Ectodermal cell (in vitro differentiated cells): Measurements from ENCODE around the gene MMD2. TPM values are rescaled to one million over a fixed set of nuclear protein-coding genes. Genes with fewer than 3 reads are reported as not detected.

Source experiments
- H3K27ac ChIP-seq: 2 replicates; pipeline ENCODE4 v1.7.0; 2013; ENCODE audit warnings: mild to moderate bottlenecking, low read depth, low read length; ENCODE audit not compliant: insufficient read depth, poor library complexity, severe bottlenecking
- H3K27me3 ChIP-seq: 2 replicates; pipeline ENCODE4 v1.7.0; 2013; ENCODE audit warnings: mild to moderate bottlenecking, low read length; ENCODE audit not compliant: insufficient read depth, control insufficient read depth, poor library complexity, severe bottlenecking
- H3K36me3 ChIP-seq: one replicate; pipeline ENCODE4 v1.7.0; 2013; ENCODE audit warnings: low read length; ENCODE audit not compliant: control insufficient read depth, insufficient read depth
- H3K4me1 ChIP-seq: one replicate; pipeline ENCODE4 v1.7.0; 2013; ENCODE audit warnings: low read length; ENCODE audit not compliant: control insufficient read depth, insufficient read depth
- H3K4me3 ChIP-seq: 2 replicates; pipeline ENCODE4 v1.7.0; 2013; ENCODE audit warnings: low read depth, low read length, control low read depth; ENCODE audit not compliant: insufficient read depth
- H3K9me3 ChIP-seq: 2 replicates; pipeline ENCODE4 v1.7.0; 2013; ENCODE audit warnings: mild to moderate bottlenecking, low read length, moderate library complexity; ENCODE audit not compliant: control insufficient read depth
- WGBS, 2 experiments: methylation state at CpG; one replicate each; pipeline ENCODE4 v1.1.7; 2013; ENCODE audit warnings: missing lambda C conversion rate in 2 of 2; 5-methylcytosine and 5-hydroxymethylcytosine counted together
- polyA plus RNA-seq, 4 experiments: library from polyadenylated mRNA; stranded (reverse); fragments of 50-300 nt; gene quantifications; one replicate each; pipeline ENCODE4 v1.2.3, GENCODE V29; 2013

MMD2 gene
- polyA plus RNA-seq (2013, experiment 1 of 4): 0.19 TPM
- 0.36 TPM for polyA plus RNA-seq (2013, experiment 2 of 4)
- polyA plus RNA-seq (2013, experiment 3 of 4): 0.21 TPM
- polyA plus RNA-seq (2013, experiment 4 of 4): 0.12 TPM

- Histone ChIP-seq H3K36me3 (no peaks in the 10 kb centered on the region), H3K27me3 (peaks cover 35% of the 10 kb centered on the region), H3K4me1 (no peaks in the 10 kb centered on the region), H3K27ac (no peak within 1 kb of the TSS), H3K4me3 (peak within 1 kb of the TSS; percentile 36), H3K9me3 (no peaks in the 10 kb centered on the region)
- WGBS, 2 experiments: 2% methylated on average over 82 to 83 of the region's 87 CpGs
Measured at GRCh38 chr7:4958477-4959301, at the start of gene MMD2. MMD2 (minus strand) TSS chr7:4959187; CDS start chr7:4959017, 170 bp downstream.

- H3K4me1 ChIP-seq: no peaks in the 10 kb centered on the region
- WGBS, 2 experiments: 74 to 76% methylated on average over 1 of the region's 1 CpG
- no peak overlapping the region for H3K4me3 ChIP-seq
- H3K27ac ChIP-seq: no peak overlapping the region
- H3K27me3 ChIP-seq: no peaks in the 10 kb centered on the region
- H3K9me3 ChIP-seq: no peaks in the 10 kb centered on the region
- H3K36me3 ChIP-seq: no peaks in the 10 kb centered on the region
Measured at GRCh38 chr7:5005066-5005465, 46.1 kb upstream of the MMD2 start.

GRCh38 chr7:5001911-5002310 is 42.9 kb upstream of the MMD2 start:
- no peaks in the 10 kb centered on the region for H3K36me3 ChIP-seq
- H3K27ac ChIP-seq: no peak overlapping the region
- H3K27me3 ChIP-seq: no peaks in the 10 kb centered on the region
- H3K9me3 ChIP-seq: no peaks in the 10 kb centered on the region
- H3K4me1 ChIP-seq: no peaks in the 10 kb centered on the region
- WGBS, 2 experiments: 90 to 98% methylated on average over 5 of the region's 5 CpGs
- no peak overlapping the region for H3K4me3 ChIP-seq

GRCh38 chr7:5001003-5001402 is 42.0 kb upstream of the MMD2 start:
- 83 to 99% methylated on average over 1 to 4 of the region's 4 CpGs for WGBS, 2 experiments
- Histone ChIP-seq H3K4me1 (no peaks in the 10 kb centered on the region), H3K27ac (no peak overlapping the region), H3K4me3 (no peak overlapping the region), H3K27me3 (no peaks in the 10 kb centered on the region), H3K36me3 (peaks cover 6% of the 10 kb centered on the region), H3K9me3 (no peaks in the 10 kb centered on the region)

GRCh38 chr7:4999369-4999950 is 40.5 kb upstream of the MMD2 start:
- H3K4me3 ChIP-seq: no peak overlapping the region
- H3K4me1 ChIP-seq: no peaks in the 10 kb centered on the region
- H3K27ac ChIP-seq: no peak overlapping the region
- no peaks in the 10 kb centered on the region for H3K27me3 ChIP-seq
- WGBS, 2 experiments: 91 to 95% methylated on average over 5 of the region's 5 CpGs
- H3K36me3 ChIP-seq: peaks cover 8% of the 10 kb centered on the region
- H3K9me3 ChIP-seq: no peaks in the 10 kb centered on the region

GRCh38 chr7:4998910-4999309 is 39.9 kb upstream of the MMD2 start:
- Histone ChIP-seq H3K4me1 (no peaks in the 10 kb centered on the region), H3K27ac (no peak overlapping the region), H3K4me3 (no peak overlapping the region), H3K27me3 (no peaks in the 10 kb centered on the region), H3K36me3 (peaks cover 12% of the 10 kb centered on the region), H3K9me3 (no peaks in the 10 kb centered on the region)
- WGBS, 2 experiments: 95% methylated on average over 6 to 7 of the region's 7 CpGs

- Histone ChIP-seq H3K4me1 (no peaks in the 10 kb centered on the region), H3K27me3 (no peaks in the 10 kb centered on the region), H3K36me3 (peaks cover 13% of the 10 kb centered on the region)
Measured at GRCh38 chr7:4998244-4998643, 39.3 kb upstream of the MMD2 start.

GRCh38 chr7:4996696-4997222 is 37.8 kb upstream of the MMD2 start:
- H3K36me3 ChIP-seq: peaks cover 18% of the 10 kb centered on the region

More at GRCh38 chr7:4998244-4998643, 39.3 kb upstream of the MMD2 start:
- H3K9me3 ChIP-seq: no peaks in the 10 kb centered on the region
- 86 to 91% methylated on average over 3 of the region's 3 CpGs for WGBS, 2 experiments
- no peak overlapping the region for H3K4me3 ChIP-seq
- H3K27ac ChIP-seq: no peak overlapping the region

GRCh38 chr7:4995429-4995969 is 36.5 kb upstream of the MMD2 start:
- 93 to 97% methylated on average over 10 of the region's 10 CpGs for WGBS, 2 experiments
- Histone ChIP-seq H3K27me3 (no peaks in the 10 kb centered on the region), H3K4me1 (no peaks in the 10 kb centered on the region), H3K4me3 (no peak overlapping the region), H3K36me3 (peaks cover 23% of the 10 kb centered on the region), H3K27ac (no peak overlapping the region), H3K9me3 (no peaks in the 10 kb centered on the region)

More at GRCh38 chr7:4996696-4997222, 37.8 kb upstream of the MMD2 start:
- Histone ChIP-seq H3K9me3 (no peaks in the 10 kb centered on the region), H3K4me3 (no peak overlapping the region), H3K27ac (no peak overlapping the region), H3K4me1 (no peaks in the 10 kb centered on the region), H3K27me3 (no peaks in the 10 kb centered on the region)
- 93 to 96% methylated on average over 7 of the region's 7 CpGs for WGBS, 2 experiments

- H3K36me3 ChIP-seq: peaks cover 28% of the 10 kb centered on the region
Measured at GRCh38 chr7:4993471-4993870, 34.5 kb upstream of the MMD2 start.

More at GRCh38 chr7:4993471-4993870, 34.5 kb upstream of the MMD2 start:
- Histone ChIP-seq H3K27ac (no peak overlapping the region), H3K9me3 (no peaks in the 10 kb centered on the region), H3K4me3 (no peak overlapping the region), H3K4me1 (no peaks in the 10 kb centered on the region), H3K27me3 (no peaks in the 10 kb centered on the region)
- WGBS, 2 experiments: 94 to 96% methylated on average over 8 of the region's 8 CpGs
